GM12878 (cell line): Measurements from ENCODE around the gene TTC16. TPM values are rescaled to one million over a fixed set of nuclear protein-coding genes. Genes with fewer than 3 reads are reported as not detected.

Source experiments
- CBX5 ChIP-seq: sonication (generic); IDR thresholded peaks from 2 replicates; pipeline ENCODE4 v1.6.1; 2016; ENCODE audit warnings: low read depth, moderate library complexity, mild to moderate bottlenecking, inconsistent platforms
- CUX1 ChIP-seq: IDR thresholded peaks from 2 replicates; pipeline ENCODE4 v1.6.1; 2012; ENCODE audit warnings: improper control_type of control experiment, low read depth, low read length; ENCODE audit not compliant: insufficient replicate concordance
- FOS ChIP-seq: IDR thresholded peaks from 3 replicates; pipeline ENCODE4 v1.6.1; 2011; ENCODE audit warnings: borderline replicate concordance; ENCODE audit not compliant: insufficient read length; ENCODE audit errors: extremely low read depth
- NBN ChIP-seq: fragments of 450-650 bp; IDR thresholded peaks from 2 replicates; pipeline ENCODE4 v1.6.1; 2016
- NFIC ChIP-seq: IDR thresholded peaks from 2 replicates; pipeline ENCODE4 v1.6.1; 2012; ENCODE audit warnings: low read depth, mild to moderate bottlenecking, inconsistent platforms, low read length, moderate library complexity
- PRDM15 ChIP-seq: fragments of 450-650 bp; formaldehyde crosslinking; IDR thresholded peaks from 2 replicates; pipeline ENCODE4 v1.4.0; 2020; ENCODE audit warnings: mild to moderate bottlenecking, moderate library complexity
- RAD51 ChIP-seq: fragments of 450-650 bp; IDR thresholded peaks from 2 replicates; pipeline ENCODE4 v1.6.1; 2016; ENCODE audit warnings: moderate library complexity, mild to moderate bottlenecking, inconsistent platforms
- SIX5 ChIP-seq: IDR thresholded peaks from 2 replicates; pipeline ENCODE4 v1.6.1; 2011; ENCODE audit warnings: mild to moderate bottlenecking, low read depth, low read length, moderate library complexity; ENCODE audit not compliant: severe bottlenecking
- STAT1 ChIP-seq: fragments of 450-650 bp; conservative IDR thresholded peaks from 2 replicates; pipeline ENCODE4 v1.6.1; 2014; ENCODE audit warnings: antibody characterized with exemption, mild to moderate bottlenecking
- YY1 ChIP-seq: IDR thresholded peaks from 2 replicates; pipeline ENCODE4 v1.6.1; 2011; ENCODE audit warnings: low read depth, mild to moderate bottlenecking, low read length
- ZBTB33 ChIP-seq: fragments of 450-650 bp; IDR thresholded peaks from 2 replicates; pipeline ENCODE4 v1.6.1; 2017; ENCODE audit warnings: mild to moderate bottlenecking
- ZBTB40 ChIP-seq: fragments of 450-650 bp; IDR thresholded peaks from 2 replicates; pipeline ENCODE4 v1.6.1; 2016; ENCODE audit warnings: mild to moderate bottlenecking, moderate library complexity, borderline replicate concordance
- polyA plus RNA-seq, 11 experiments: library from polyadenylated mRNA; depleted of rRNA in 4 of 11; unstranded in 6 of 11; stranded (reverse) in 5 of 11; fragments of >200 nt; fragmentation: Nextera tagmentation in 4 of 11; fragmentation: Illumina TruSeq in 1 of 11; extraction: Ambion mirVana in 4 of 11; extraction: Trizol in 1 of 11; gene quantifications; 1 replicate in 1 of 11; 2 replicates in 10 of 11; pipeline versions ENCODE4 v1.2.1 to v1.2.3, GENCODE V29; 2011 to 2016; ENCODE audit warnings: inconsistent platforms in 2 of 11, missing spikeins in 2 of 11, low read depth in 1 of 11
- total RNA-seq, 4 experiments: library from RNA; depleted of rRNA in 3 of 4; stranded (reverse); fragments of >200 nt in 3 of 4; fragmentation: Illumina TruSeq in 1 of 4; extraction: Trizol in 1 of 4; gene quantifications; 2 replicates each; pipeline versions ENCODE4 v1.2.1 to v1.2.3, GENCODE V29; 2013 to 2021

Gene TTC16
- total and polyA plus RNA-seq, 10 of the 15 experiments (the other 5 are each of a cell fraction or from before 2014, with no cell fraction given) = 0.03 TPM; not detected in 9

GRCh38 chr9:127734247-127734746 lies 18.4 kb downstream of the TTC16 start (continued):
- TF ChIP-seq PRDM15 (CRISPR knock-in tag) = no peak
- TF ChIP-seq ZBTB33 = 0 out of 2 replicates have a peak, but pooled peaks have one; percentile 43
- TF ChIP-seq YY1 = no peak
- no peak for TF ChIP-seq RAD51
- no peak for TF ChIP-seq CBX5
- TF ChIP-seq STAT1 = no peak
- TF ChIP-seq CUX1 = no peak
- TF ChIP-seq SIX5 = no peak
- TF ChIP-seq ZBTB40 = no peak
- no peak for TF ChIP-seq NFIC
- no peak for TF ChIP-seq FOS
- TF ChIP-seq NBN = 0 out of 2 replicates have a peak, but pooled peaks have one; percentile 39
